Erythroblast (primary cell): ENCODE measurements around the gene SEH1L.

Source experiments
- GATA1 ChIP-seq: IDR thresholded peaks from 2 replicates; pipeline ENCODE4 v1.6.1; 2011; ENCODE audit warnings: low read depth, mild to moderate bottlenecking, control low read depth, low read length, moderate library complexity
- POLR2A ChIP-seq: IDR thresholded peaks from 2 replicates; pipeline ENCODE4 v1.6.1; 2011; ENCODE audit warnings: mild to moderate bottlenecking, low read length

DNA sequence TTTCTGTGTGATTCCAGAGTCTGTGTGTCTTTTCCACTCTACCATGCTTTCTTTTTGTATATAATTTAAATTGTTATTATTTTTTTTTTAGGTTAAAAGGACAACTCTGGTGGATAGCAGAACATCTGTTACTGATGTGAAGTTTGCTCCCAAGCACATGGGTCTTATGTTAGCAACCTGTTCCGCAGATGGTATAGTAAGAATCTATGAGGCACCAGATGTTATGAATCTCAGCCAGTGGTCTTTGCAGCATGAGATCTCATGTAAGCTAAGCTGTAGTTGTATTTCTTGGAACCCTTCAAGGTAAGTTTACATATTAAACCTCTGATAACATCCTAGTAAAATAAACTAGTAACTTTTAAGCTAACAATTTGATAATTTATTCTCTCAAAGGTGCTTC lies 15.3 kb downstream of the SEH1L start:
- TF ChIP-seq POLR2A = no peak
- TF ChIP-seq GATA1 = no peak
